HG03575 (cell line): ENCODE data around the gene NECAP2.
A peak's percentile ranks its signal among the peaks of the same experiment; 100 is the strongest.

ENCODE experiments used
- ATAC-seq: cut with Tn5 transposase; IDR thresholded peaks from one replicate; pipeline ENCODE4 v1.9.1; 2021; ENCODE audit not compliant: unreplicated experiment, insufficient number of reproducible peaks, low FRiP score; ENCODE audit errors: extremely low read depth

NECAP2 gene

GRCh38 chr1:16440470-16441281, at the start of gene NECAP2:
Gene NECAP2, plus strand, starts transcription at chr1:16440724. Its CDS starts 38 bp downstream, at chr1:16440762.
- no peak for ATAC-seq

GRCh38 chr1:16391411-16391810, 49.1 kb upstream of the NECAP2 start:
- ATAC-seq: no peak

GRCh38 chr1:16392740-16393569, 47.6 kb upstream of the NECAP2 start:
- ATAC-seq: no peak

- ATAC-seq: no peak
These were observed 46.7 kb upstream of the NECAP2 start for GRCh38 chr1:16393570-16394521.

GRCh38 chr1:16394977-16395376, 45.5 kb upstream of the NECAP2 start:
- no peak for ATAC-seq

GRCh38 chr1:16396591-16396990, 43.9 kb upstream of the NECAP2 start:
- ATAC-seq: no peak

- ATAC-seq: no peak
These were observed 43.4 kb upstream of the NECAP2 start for GRCh38 chr1:16397120-16397519.

GRCh38 chr1:16398371-16398953, 42.1 kb upstream of the NECAP2 start:
- no peak for ATAC-seq

- ATAC-seq: no peak
These were observed 37.8 kb upstream of the NECAP2 start for GRCh38 chr1:16402742-16403141.

GRCh38 chr1:16405441-16405840, 35.1 kb upstream of the NECAP2 start:
- no peak for ATAC-seq

- ATAC-seq: no peak
These were observed 33.7 kb upstream of the NECAP2 start for GRCh38 chr1:16406868-16407267.

GRCh38 chr1:16409536-16410152, 30.9 kb upstream of the NECAP2 start:
- no peak for ATAC-seq

- ATAC-seq: no peak
These were observed 29.7 kb upstream of the NECAP2 start for GRCh38 chr1:16410803-16411202.

GRCh38 chr1:16413191-16413590, 27.3 kb upstream of the NECAP2 start:
- no peak for ATAC-seq

- ATAC-seq: no peak
These were observed 21.6 kb upstream of the NECAP2 start for GRCh38 chr1:16418823-16419425.

GRCh38 chr1:16420424-16421118, 20.0 kb upstream of the NECAP2 start:
- ATAC-seq: peak; percentile 83

- no peak for ATAC-seq
These were observed 19.3 kb upstream of the NECAP2 start for GRCh38 chr1:16421201-16421600.
